Epithelial cell of proximal tubule (primary cell): Measurements from ENCODE around the gene ECD. TPM values are rescaled to one million over a fixed set of nuclear protein-coding genes. Genes with fewer than 3 reads are reported as not detected.
"Not testable (repeated sequence)": the region's sequence is repeated elsewhere in the genome, so short reads cannot be mapped to it uniquely, and the experiment has no call there.

ENCODE experiments used
- DNase-seq: peaks from one replicate; pipeline ENCODE4 v3.0.0-alpha.2; 2011; ENCODE audit warnings: low read depth
- H3K4me3 ChIP-seq: 2 replicates; pipeline ENCODE4 v1.5.1; 2011; ENCODE audit warnings: low read depth, mild to moderate bottlenecking, low read length
- total RNA-seq: library from RNA; depleted of rRNA; stranded (reverse); fragments of >200 nt; gene quantifications from 2 replicates; pipeline ENCODE4 v1.2.3, GENCODE V29; 2015
- TF ChIP-seq, protein P1 (sequence below): conservative IDR thresholded peaks from 2 replicates; pipeline ENCODE4 v1.5.1; 2012; ENCODE audit warnings: low read depth, mild to moderate bottlenecking, low read length

ECD gene
- total RNA-seq, 1 donor from 2014 or later, result 26.0 TPM

DNA sequence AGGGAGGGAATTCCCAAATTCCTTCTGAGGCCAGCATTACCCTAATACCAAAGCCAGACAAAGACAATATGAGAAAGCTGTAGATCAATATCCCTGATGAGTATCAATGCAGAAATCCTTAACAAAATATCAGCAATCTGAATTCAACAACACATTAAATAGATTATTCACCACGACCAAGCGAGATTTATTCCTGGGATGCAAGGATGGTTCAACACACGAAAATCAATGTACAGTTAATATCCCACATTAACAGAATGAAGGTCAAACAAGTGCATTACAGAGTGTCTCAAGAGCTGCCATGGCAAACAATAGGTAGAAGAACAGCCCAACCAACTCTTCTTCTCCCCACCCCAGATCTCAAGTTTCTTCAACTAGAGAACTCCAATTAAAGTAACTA, 6.1 kb downstream of the ECD start:
- no peak overlapping the region for H3K4me3 ChIP-seq
- TF ChIP-seq, protein P1, sequence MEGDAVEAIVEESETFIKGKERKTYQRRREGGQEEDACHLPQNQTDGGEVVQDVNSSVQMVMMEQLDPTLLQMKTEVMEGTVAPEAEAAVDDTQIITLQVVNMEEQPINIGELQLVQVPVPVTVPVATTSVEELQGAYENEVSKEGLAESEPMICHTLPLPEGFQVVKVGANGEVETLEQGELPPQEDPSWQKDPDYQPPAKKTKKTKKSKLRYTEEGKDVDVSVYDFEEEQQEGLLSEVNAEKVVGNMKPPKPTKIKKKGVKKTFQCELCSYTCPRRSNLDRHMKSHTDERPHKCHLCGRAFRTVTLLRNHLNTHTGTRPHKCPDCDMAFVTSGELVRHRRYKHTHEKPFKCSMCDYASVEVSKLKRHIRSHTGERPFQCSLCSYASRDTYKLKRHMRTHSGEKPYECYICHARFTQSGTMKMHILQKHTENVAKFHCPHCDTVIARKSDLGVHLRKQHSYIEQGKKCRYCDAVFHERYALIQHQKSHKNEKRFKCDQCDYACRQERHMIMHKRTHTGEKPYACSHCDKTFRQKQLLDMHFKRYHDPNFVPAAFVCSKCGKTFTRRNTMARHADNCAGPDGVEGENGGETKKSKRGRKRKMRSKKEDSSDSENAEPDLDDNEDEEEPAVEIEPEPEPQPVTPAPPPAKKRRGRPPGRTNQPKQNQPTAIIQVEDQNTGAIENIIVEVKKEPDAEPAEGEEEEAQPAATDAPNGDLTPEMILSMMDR, result no peak
- DNase-seq, result no peak

DNA sequence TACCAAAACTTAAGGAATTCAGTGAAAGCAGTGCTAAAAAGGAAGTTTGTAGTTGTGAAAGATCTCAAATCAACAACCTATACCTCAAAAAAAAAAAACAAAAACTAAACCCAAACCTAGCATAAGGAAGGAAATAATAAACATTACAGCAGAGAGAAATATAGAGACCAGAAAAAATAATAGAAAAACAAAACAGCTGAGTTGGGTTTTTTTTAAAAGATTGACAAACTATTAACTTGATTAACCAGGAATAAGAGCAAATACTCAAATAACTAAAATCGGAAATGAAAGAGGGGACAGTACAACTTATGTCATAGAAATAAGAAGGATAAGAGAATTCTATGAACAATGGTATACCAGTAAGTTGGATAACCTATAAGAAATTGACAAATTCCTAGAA, 6.7 kb downstream of the ECD start:
- TF ChIP-seq, protein P1, result no peak
- H3K4me3 ChIP-seq, result no peak overlapping the region
- no peak for DNase-seq

DNA sequence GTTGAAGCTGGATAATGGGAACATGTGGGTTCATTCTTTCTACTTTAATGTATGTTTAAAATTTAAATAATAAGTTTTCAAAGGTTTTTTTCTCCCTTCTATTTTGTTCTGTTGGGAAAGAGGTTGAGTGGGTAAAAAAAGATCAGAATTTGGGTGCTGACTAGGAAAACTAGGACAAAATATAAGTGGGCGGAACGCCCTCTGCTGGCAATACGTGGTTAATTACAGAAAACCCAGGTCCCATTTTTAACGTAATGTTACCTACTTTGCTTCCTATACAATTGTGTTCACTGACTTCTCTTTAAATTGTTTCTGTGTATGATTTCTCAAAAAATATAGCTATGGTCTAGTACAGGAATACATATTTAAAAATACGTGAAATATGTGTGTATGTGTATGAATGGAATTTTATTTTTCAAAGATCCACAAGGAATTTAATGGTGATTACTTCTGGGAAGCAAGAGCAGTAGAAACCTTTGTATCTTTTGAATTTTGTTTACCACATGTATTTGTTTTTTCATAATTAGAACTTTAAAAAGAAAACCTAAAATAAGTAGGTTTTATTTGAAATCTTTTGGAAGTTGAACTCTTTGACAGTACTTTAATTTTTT, 8.7 kb downstream of the ECD start:
- H3K4me3 ChIP-seq, result no peak overlapping the region
- TF ChIP-seq, protein P1, result peak; percentile 75
- peak; percentile 1 for DNase-seq

DNA sequence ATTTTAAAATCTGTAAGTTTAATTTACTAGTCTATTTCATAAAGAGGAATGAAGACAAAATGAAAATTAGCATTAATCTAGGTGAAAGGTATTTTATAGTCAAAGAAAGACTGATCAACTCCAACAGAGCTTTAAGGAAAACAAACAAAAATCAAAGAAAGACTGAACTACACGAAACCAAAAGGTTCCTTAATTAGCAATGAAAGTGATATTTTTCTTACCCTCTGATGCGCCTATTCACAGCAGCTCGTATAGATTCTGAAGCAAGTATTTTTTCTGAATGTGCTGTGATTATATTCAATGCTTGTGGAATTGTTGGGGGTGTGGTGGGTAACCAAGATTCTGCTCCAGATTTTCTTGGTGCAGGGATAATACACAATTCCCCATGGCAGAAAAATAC, 11.8 kb downstream of the ECD start:
- TF ChIP-seq, protein P1, result no peak
- no peak overlapping the region for H3K4me3 ChIP-seq
- DNase-seq, result no peak

DNA sequence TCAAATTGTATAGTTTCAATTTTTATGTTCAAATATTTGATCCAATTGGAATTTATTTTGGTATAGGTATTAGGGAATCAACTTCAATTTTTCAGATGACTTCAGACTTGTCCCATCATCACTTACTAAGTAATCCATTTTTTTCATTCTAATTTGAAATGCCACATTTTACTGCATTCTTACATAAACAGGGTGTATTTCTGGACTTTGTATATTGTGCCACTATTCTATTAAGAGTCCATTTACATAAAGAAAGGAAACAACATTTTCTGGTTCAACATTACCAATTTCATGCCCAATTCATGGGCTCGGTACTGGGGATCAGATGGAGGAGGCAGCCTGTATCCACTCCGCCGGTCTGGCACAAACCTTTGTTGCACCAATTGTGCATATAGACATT, 15.8 kb downstream of the ECD start:
- no peak overlapping the region for H3K4me3 ChIP-seq
- no peak for DNase-seq

DNA sequence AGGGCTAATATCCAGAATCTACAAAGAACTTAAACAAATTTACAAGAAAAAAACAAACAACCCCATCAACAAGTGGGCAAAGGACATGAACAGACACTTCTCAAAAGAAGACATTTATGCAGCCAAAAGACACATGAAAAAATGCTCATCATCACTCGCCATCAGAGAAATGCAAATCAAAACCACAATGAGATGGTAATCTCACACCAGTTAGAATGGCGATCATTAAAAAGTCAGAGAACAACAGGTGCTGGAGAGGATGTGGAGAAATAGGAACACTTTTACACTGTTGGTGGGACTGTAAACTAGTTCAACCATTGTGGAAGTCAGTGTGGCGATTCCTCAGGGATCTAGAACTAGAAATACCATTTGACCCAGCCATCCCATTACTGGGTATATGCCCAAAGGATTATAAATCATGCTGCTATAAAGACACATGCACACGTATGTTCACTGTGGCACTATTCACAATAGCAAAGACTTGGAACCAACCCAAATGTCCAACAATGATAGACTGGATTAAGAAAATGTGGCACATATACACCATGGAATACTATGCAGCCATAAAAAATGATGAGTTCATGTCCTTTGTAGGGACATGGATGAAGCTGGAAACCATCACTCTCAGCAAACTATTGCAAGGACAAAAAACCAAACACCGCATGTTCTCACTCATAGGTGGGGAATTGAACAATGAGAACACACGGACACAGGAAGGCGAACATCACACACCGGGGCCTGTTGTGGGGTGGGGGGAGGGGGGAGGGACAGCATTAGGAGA, 17.0 kb downstream of the ECD start:
- DNase-seq, H3K4me3 ChIP-seq: not testable (repeated sequence)

More for the DNA sequence above, 15.8 kb downstream of the ECD start:
- TF ChIP-seq, protein P1, result no peak

DNA sequence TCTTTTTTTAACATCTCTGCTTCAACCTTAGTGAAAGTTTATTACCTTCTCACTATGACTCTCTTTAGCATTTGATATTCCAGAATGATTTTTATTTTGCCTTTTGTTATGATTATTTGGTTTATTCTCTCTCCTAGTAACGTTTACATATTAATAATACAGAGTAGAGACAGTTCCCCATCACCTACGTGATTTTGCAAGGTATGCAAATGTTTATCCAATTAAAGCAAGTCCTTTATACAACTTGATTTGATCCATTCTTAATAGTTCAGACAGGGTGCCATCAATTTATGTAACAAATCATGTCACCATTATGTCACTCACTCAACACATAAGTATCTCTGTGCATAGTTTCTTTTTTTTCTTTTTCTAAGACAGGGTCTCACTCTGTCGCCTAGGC, 26.2 kb downstream of the ECD start:
- H3K4me3 ChIP-seq, result no peak overlapping the region
- no peak for DNase-seq
- TF ChIP-seq, protein P1, result no peak
